GM04503 (cell line): ENCODE measurements around the gene FAM83F.
"Not testable (repeated sequence)": the region's sequence is repeated elsewhere in the genome, so short reads cannot be mapped to it uniquely, and the experiment has no call there.

Experiments
- DNase-seq: peaks from one replicate; pipeline ENCODE4 v3.0.0-alpha.2; 2012; ENCODE audit warnings: low read depth

The FAM83F gene

GRCh38 chr22:39965748-39966147, 29.0 kb upstream of the FAM83F start:
- no peak for DNase-seq

- DNase-seq = no peak
These were observed 28.3 kb upstream of the FAM83F start for GRCh38 chr22:39966470-39966869.

GRCh38 chr22:39967103-39967829, 27.5 kb upstream of the FAM83F start:
- no peak for DNase-seq

- DNase-seq = no peak
These were observed 26.5 kb upstream of the FAM83F start for GRCh38 chr22:39967996-39968972.

DNA sequence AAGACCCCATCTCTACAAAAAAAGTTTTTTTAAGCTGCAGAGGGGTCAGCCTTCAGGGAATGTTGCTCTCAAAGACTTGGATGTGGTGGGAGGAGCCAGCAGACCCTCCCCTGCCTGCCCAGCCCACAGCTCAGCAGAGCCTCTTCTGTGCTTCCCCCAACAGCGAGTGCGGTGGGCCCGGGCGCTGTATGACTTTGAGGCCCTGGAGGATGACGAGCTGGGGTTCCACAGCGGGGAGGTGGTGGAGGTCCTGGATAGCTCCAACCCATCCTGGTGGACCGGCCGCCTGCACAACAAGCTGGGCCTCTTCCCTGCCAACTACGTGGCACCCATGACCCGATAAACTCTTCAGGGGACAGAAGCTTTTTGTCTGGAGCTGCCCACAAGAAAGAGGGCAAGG, 24.0 kb upstream of the FAM83F start:
- DNase-seq = no peak

- no peak for DNase-seq
These were observed 22.1 kb upstream of the FAM83F start for GRCh38 chr22:39972641-39973040.

DNA sequence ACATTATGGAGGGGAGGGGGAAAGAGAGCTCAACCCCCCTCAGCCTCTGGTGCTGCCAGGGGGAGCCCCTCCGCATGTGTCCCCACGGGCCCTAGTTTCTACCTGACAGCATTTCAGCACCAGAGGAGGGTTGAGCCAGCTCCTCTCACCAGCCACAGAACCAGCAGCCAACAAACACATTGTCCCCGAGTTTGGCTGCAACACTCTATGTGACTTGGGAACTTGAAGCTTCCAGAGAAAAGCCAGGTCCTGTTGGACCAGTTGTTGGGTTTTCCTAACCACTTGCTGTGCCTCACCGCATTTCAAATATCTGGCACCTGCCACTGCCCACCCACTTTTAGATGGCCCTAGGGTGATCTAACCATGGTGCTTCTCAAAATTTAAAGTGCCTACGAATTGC, 21.1 kb upstream of the FAM83F start:
- DNase-seq = no peak

DNA sequence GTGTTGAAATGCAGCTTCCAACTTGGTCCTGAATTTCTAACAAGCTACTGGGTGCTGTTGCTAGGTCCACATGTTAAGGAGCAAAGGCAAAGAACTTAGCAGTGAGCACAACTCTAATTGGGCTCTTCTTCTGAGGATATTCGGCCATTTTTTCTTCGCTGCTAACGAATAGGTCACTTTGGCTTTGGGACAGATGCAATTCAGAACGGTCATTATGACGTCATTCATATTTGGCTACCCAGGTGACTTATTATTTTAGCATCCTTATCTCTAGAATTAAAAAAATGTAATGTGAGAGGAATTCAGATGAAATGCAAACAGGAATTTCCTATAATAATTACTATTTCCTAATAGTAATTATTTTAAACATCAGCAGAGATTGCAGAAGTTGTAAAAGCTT, 20.7 kb upstream of the FAM83F start:
- no peak for DNase-seq

GRCh38 chr22:39979048-39979447, 15.7 kb upstream of the FAM83F start:
- no peak for DNase-seq

- DNase-seq = no peak
These were observed 15.3 kb upstream of the FAM83F start for GRCh38 chr22:39979458-39979857.

GRCh38 chr22:39980596-39980995, 14.2 kb upstream of the FAM83F start:
- DNase-seq = no peak

- no peak for DNase-seq
These were observed 11.4 kb upstream of the FAM83F start for GRCh38 chr22:39983346-39983745.

DNA sequence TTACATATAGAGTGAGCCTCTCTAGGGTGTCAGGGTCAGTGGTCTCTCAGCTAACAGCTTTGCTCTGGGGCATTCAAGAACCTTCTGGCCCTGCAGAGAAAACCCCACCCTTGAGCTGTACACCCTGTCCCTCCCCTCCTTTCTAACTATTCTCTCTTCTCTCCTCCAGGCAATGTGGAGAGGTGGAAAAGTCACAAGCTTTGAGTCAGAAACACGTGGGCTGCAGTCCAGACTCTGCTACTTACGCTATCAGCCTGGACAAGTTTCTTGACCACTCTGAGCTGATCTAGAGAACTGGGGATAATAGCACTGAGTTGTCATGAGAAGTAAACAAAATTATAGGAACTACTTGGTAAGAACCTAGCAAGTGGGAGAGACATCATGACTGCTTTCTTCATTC, 10.7 kb upstream of the FAM83F start:
- DNase-seq = no peak

GRCh38 chr22:39984746-39985145, 10.0 kb upstream of the FAM83F start:
- no peak for DNase-seq

GRCh38 chr22:39985383-39986035, 9.2 kb upstream of the FAM83F start:
- no peak for DNase-seq

GRCh38 chr22:39988386-39989114, 6.2 kb upstream of the FAM83F start:
- no peak for DNase-seq

- DNase-seq = no peak
These were observed 5.1 kb upstream of the FAM83F start for GRCh38 chr22:39989633-39990032.

GRCh38 chr22:39990686-39991085, 4.1 kb upstream of the FAM83F start:
- DNase-seq = no peak

- no peak for DNase-seq
These were observed 3.4 kb upstream of the FAM83F start for GRCh38 chr22:39991159-39991860.

DNA sequence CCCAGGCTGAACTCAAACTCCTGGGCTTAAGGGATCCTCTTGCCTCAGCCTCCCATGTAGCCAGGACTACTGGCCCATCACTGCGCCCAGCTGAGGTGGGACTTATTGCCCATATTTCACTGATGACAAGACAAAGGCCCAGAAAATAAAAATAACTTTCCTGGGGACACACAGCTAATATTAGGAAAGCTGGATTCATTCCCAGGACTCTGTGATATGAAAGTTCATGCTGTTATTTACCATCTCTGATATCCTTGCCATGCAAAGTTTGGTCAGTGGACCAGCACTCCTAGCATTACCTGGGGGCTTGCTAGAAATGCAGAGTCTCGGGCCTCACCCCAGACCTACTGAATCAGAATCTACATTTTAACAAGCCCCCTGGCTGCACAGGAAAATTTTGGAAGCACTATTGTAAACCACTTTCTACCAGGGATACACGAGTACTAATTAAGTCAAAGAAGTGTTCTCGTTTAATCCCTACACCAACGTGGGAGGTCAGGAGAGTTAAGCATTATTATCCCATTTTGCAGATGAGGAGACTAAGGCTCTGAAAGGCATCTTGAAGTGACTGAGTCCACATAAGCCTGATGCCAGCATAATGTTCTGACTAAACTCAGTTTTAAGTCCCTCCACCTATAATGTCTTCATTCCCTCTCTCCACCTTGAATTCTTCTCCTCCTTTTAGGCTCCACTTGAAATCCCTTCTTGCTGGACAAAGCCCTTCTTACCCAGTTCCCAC, 2.5 kb upstream of the FAM83F start:
- no peak for DNase-seq

GRCh38 chr22:39992894-39993293, 1.9 kb upstream of the FAM83F start:
- not testable (repeated sequence) for DNase-seq
